GM18511 (cell line): ENCODE measurements around the gene SLC22A3.
"Not testable (repeated sequence)": the region's sequence is repeated elsewhere in the genome, so short reads cannot be mapped to it uniquely, and the experiment has no call there.

ENCODE experiments used
- ATAC-seq: cut with Tn5 transposase; IDR thresholded peaks from one replicate; pipeline ENCODE4 v1.9.1; 2021; ENCODE audit warnings: mild to moderate bottlenecking, moderate library complexity; ENCODE audit not compliant: unreplicated experiment

Gene SLC22A3

DNA sequence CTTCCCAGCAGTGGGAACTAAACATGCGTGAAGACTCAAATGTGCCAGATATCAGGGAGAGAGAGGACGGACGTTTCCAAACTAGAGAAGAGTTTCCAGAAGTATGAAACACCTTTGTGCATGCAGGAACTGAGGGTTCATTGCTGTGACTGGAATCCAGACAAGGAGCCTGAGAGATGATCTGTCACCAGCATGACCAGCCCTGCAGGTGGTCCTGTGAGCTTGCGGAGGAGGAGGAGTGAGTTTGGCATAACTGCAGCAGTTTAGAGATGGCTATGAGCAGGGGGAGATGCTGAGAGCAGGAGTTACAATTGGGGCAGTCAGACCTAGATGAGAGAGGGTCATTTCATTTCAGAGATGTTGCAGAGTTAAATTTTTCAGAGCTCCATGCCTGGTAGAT lies 89.6 kb downstream of the SLC22A3 start:
- ATAC-seq = no peak

DNA sequence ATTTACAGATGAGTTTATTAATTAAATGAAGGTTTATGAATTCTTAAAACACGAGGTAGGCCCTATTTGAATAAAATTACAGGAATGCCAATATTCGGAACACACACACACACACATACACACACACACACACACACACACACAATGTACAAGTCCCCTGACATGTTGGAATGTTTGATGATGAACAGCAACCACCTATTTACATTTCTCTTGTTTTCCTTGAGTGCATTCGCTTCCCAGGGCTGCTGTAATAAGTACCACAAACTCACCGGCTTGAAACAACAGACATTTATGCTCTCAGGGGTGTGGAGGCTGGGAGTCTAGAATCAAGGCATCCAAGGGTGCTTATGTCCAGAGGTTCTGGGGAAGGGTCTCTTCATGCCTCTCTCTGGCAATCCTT lies 90.3 kb downstream of the SLC22A3 start:
- ATAC-seq = no peak

DNA sequence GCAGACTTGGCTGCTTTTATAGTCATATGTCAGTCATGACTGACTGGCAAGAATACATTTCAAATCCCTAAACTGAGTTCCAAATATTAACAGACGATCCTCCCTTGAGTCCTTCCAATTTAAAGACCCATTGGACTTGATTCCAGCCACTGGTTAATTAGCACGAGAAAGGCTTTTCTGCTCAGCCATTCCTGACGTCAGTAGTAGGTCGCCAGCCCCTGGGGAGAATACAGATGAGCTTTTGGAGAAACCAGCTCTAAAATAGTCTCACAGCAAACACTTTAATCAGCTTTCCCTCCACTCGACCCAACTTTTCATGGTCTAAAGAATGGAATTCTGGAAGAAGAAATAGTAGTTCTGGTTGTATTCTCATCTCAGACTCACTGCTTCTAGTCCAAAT lies 91.6 kb downstream of the SLC22A3 start:
- ATAC-seq = no peak

DNA sequence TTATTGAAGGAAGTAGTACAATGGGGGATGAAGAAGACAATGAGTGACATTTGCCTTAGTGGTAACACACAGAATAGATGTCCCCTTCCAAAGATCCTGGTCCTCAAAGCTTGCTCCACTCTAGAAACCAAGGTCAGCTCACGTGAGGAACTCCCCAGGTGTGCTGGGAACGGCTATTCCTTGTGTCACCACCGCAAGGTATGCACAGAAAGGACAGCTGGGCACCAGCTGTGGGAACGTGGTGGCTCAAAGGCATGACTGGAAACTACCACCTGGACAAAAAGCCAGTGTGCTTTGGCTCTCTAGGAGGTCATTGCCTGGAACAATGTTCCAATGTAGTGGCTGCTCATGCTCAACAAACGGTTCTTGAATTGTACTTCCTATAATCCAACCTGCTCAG lies 94.0 kb downstream of the SLC22A3 start:
- no peak for ATAC-seq

DNA sequence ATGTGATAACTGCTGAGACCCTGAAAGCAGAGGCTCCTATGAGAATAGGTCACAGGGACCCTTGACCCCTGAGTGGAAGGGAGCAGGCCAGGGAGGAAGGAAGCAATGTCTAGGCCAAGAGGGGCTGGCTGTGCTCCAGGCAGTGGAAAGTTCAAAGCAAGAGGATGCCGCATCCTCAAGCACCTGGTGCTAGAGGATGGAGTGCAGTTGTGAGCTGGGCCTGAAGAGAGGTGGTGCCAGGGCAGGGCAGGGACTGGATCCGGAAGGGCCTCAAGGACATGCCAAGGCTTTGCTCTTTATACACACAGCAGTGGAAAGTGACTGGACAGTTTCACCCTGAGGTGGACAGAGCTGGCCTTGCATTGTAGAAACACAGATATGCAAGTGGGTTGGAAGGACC lies 97.0 kb downstream of the SLC22A3 start:
- ATAC-seq = no peak

DNA sequence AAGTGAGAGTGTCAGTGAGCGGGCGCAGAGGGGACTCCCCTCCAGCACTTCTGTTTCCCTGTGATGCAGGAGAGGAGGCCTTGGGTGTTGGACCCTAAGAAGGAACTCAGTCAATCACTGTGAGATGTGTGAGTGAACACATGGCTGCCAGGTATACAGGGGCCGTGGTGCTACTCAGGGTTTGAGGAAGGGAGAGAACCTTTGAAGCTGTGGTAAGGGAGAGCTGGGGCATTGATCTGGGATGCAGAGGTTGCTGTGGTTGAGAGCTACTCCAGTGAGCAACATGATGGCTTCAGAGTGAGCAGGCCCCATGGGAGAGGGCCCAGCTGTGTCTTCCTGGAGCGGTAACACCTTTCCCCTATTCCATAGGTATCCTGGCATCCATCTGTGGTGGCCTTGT lies 99.2 kb downstream of the SLC22A3 start:
- ATAC-seq = no peak

DNA sequence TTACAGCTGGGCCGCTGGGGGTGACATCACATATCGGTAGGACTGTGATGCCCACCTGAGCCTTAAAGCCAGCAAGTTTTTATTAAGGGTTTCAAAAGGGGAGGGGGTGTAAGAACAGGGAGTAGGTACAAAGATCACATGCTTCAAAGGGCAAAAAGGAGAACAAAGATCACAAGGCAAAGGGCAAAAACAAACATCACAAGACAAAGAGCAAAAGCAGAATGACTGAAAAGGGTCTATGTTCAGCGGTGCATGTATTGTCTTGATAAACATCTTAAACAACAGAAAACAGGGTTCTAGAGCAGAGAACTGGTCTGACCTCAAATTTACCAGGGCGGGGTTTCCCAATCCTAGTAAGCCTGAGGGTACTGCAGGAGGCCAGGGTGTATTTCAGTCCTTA lies 101.6 kb downstream of the SLC22A3 start:
- ATAC-seq = not testable (repeated sequence)

DNA sequence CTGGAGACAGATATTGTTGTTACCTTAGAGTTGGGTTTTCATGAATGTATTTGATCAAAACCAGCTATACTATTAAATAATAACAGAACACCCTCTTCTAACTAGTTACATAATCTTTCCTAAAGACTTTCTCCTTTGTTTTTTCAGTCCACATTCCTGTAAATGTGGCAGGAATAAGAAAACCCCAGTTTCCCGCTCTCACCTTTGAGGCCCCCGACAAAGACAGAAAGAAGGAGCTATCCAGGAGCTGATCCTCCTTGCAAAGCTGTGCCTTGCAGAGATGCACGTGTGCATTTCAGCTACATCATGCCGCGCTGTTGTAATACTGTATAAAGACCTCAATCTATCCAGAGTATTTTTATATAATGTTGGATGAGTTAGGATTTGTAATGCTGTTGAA lies 102.7 kb downstream of the SLC22A3 start:
- ATAC-seq = no peak

DNA sequence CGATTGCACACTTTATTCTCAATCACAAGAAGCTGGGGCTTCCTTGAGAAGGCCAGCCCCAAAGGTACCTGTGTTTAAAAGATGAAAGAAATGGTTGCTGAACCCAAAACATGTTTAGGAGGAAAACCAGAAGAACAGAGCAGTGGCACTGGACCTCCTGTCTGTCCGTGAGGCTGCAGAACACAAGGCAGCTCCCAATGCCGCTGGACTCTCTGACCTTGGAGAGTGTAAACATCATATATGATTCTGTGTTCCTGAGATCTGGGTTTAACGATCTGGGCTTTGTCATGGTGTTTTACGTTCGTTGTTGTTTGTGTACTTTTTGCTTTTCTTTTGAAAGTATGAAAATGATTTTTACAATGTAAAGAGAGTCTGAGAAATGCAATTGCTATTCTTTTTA lies 106.1 kb downstream of the SLC22A3 start:
- no peak for ATAC-seq

DNA sequence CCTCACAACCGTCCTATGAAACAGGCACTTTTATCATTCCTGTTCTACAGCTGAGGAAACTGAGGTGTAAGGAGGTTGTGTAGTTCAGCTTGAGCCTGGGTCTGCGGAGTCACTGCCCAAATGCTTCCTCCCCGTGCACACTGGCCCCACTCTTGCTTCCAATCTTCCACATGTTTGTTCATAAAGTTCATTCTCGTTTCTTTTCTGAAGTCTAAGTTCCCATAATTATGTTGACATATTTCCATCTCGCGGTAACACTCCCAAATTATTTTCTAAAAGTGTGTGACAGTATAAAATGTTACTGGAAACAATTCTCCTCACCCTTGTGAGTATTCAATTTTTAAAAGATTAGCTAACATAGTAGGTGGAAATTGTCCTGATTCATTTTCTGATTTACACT lies 106.9 kb downstream of the SLC22A3 start:
- ATAC-seq = no peak

DNA sequence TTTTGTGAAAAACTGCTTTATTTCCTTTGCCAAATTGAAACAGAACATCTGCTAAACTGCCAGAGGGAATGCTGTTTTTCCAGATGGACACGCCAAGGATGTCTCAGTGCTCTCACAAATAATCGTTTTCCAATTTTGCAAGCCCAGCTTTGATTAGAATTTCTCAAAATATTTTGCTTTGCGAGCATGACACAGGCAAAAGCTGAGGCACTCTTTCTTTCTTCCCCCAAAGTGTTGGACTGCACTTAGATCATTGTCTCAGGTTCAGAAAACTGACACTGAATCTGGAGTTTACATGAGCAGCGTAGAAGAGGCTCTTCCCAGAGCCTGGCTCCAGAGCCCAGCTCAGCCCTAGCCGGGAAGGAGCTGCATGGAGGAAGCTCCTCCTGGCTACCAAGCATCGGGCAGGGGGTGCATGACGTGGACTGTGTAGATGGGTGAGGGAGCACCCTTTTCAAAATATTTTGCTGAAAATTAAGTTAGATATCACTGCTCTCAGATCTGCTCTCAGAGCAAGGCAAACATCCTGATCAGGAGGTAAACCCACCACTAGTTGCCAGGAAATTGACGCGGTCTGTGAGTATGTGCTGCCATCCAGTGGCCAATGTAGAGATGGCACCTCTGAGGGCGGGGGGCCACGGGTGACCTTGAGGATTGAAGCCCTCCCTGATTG lies 107.5 kb downstream of the SLC22A3 start:
- peak; percentile 90 for ATAC-seq

DNA sequence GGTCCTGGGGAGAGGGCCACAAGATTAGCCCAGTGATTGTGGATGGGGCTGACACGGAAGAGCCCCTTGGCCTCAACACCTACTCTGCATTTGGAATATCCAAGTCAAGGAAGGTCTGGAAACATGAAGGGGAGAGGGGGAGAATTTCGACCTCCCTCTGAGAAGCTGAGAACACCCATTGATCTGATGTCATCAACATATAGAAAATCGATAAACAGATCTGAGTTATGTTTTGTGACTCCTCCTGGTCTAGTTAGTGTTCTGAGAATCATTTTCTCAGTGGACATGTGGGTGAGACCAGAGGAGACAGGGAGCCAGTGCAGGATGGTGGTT lies 108.0 kb downstream of the SLC22A3 start:
- ATAC-seq = no peak

DNA sequence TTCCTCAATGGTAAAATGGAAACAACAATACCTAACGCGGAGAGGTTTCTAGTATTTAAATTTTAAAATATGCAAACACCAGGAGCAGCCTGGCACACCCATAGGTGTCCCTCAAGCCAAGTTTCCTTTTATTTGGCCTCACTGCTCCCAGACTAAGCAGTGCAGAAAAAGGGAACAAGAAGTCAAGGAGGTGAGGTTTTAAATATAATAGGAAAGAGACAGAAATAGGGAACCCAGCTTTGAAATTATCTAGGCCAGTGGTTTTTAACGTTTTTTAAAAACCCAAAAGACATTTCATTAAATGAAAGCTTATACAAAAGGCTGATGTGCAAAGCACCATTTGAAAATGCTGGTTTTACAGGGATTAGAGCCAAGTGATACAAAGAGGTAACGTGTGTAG lies 109.6 kb downstream of the SLC22A3 start:
- no peak for ATAC-seq

DNA sequence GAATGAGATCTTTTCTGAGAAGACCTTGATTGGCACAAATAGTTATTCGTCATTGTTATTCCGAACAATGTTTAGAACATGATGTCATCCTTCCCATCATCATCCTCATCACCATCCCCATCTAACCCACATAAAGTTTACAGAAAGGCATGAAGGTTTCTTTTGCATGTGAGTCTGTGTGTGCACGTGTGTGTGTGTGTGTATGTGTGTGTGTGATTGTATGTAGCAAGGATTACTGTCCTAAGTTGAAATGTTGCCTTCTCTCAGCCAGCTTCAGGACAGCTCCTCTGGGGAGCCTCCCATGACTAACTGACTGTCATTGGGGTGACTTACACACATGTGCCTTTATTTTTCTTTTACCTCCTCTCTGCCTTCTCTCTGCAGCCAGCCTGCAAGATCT lies 113.5 kb downstream of the SLC22A3 start:
- ATAC-seq = no peak

DNA sequence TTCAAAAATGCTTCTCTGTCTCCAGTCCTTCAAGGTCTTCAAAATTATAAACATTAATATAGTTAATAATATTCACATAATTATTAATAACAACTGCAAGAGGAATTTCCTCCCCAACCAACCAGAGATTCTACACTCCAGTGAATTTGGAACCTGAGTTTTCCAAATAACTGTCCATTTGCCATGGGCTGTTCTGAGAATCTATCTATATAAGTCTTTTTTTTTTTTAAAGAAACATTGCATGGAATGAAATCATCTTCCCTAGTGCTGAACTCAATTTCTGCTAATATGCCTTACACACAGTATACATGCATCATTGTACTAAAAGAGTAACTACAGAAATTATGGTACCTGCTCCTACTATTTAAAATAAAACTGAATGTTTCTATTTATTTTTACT lies 113.9 kb downstream of the SLC22A3 start:
- ATAC-seq = peak; percentile 30

DNA sequence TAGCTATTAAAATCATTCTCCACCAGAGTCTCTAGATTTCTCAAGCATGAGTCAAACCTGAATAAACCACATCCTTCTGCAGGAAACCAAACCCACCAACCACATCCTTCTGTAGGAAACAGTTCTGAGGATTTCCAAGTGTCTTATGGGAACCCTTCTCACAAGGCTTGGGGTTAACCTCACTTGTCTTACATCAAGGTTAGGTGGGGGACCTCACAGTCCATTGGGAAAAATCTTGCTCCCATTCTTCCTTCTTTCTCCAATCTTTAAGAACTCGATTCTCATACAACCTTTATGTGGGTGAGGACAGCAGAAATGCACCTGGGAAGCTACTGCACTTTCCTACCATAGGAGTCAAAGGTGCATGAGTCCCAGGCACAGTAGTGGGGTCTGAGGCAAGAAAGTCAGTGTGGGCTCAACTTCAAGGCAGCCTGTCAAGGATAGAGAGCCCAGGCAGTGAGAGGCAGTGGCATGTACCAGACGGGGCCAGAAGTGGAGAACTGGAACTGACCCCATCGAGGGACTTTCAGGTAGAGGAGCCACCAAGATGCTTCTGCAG lies 114.5 kb downstream of the SLC22A3 start:
- peak; percentile 97 for ATAC-seq

DNA sequence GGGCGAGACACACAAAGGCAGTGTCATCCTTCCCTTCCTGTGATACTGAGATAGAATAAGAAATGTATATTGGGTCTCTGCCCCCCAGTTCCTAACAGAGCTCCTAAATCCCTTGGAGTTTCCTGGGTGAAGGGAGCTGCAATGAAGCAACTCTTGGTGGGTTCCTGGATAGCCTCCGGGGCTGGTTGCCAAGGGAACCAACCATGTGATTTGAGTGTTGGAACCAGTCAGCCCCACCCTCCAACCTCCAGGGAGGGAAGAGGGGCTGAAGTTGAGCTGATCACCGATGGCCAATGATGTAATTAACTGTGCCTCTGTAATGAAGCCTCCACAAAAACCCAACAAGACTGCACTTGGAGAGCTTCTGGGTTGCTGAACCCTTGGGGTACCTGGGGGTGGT lies 116.6 kb downstream of the SLC22A3 start:
- no peak for ATAC-seq

DNA sequence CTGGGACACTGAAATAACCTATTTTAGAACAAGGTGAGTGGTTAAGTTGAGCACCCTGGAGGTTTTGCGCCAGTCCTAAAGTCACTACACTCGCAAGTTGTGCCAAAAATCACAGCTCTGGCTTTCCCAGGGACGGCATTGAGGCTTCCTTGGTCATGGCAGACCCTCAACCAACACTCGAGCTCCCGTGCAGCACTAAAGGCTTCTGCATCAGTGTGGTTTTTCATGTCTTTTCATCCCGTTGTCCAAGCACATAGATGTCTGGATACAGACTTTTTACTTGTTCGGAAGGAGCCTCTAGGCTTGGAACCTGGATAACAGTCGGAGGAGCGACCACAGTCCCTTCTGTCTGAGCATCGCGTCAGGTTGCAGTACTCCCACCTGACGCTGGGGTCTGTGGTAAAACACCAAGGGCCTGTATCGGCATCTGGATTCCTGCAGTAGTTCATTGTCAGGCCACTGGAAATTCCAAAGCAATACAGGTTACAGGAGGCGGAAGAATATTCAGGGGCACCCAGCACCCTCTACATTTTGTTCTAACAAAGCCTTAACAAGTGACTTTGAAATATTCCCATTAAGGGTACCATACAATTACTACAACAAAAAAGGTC lies 119.2 kb downstream of the SLC22A3 start:
- not testable (repeated sequence) for ATAC-seq

DNA sequence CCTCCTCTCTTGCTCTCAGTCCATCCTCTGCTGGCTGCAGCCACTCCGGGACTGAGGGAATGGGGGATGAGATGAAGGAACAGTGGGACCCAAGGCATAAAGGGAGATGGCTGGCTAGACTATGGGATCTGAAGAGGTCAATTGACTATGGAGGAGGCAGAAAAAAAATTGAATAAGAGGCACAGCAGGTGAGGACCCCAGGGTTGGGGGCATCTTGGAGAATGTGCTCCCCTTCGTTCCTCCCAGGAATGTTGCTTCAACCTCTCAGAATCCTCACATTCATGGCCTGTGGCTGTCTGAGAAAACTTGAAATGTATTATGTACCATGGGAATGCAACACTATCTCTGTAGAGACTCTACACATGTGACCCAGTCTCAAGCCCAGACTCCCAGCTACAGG lies 121.0 kb downstream of the SLC22A3 start:
- no peak for ATAC-seq

DNA sequence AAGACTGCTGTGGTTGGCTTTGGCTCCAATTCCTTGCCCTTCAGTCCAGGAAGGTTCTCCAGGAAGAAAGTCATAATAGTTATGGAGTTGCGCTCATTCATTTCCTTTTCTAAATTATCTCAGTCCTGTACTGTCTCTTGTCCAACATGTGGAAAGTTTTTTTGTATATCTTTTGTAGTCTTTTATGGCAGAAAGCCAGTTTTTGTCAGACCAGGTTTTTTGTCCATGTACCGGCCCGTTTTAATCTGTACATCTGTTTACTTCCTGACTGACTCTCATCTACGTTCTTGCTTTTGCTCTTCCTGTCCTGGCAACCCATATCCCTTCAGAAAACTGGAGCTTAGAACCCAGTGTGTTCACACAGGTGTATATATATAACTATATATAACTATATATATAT lies 127.9 kb downstream of the SLC22A3 start:
- ATAC-seq = not testable (repeated sequence)

DNA sequence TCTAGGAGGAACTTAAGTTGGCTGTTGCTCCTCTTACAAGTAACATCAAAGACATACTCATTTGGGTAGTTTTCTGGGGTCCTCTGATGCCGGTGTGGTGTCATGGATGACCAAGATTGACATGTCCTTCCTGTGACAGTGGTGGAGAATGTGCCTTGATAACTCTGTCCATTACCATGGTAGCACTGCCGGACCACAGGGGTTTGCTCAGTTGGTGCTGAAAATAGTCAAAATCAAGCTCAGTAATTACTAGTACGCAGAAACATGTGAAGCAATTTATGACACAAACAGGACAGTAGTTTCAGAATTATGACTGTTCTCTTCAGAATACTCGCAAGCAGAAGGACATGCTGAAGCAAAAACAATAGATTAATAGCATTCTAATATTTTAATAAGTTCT lies 128.9 kb downstream of the SLC22A3 start:
- ATAC-seq = not testable (repeated sequence)

DNA sequence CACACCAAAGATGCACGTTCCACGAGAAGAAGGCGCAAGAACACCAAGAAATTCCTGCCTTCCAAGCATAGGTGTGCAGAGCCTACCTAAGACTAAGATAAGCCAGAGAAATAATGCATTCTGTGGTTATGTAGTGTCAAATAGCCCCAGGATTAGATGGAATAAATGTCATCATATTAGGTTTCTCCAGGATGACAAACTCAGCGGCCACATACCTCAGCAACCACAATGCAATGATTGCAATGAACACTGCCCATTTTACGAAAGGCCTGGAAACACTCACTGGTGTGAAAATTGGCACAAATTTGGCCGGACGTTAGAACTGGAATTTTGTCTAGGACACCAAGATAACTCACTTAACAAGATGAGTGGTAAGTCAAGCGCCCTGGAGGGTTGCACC lies 129.7 kb downstream of the SLC22A3 start:
- ATAC-seq = no peak

DNA sequence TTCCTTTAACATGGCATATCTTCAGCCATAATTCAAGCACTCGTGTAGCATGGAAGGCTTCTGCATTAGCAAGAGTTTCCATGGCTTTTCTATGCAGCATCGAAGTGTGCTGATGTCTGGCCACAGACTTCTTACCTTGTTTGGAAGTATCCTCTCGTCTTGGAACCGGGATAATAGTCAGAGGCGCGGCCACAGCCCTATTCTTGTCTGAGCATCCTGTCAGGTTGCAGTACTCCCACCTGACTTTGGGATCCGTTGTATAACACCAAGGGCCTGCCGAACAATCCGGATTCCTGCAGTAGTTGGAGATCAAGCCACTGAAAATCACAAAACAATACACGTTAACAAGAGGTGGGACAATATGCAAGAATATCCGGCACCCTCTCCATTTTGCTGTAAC lies 138.9 kb downstream of the SLC22A3 start:
- no peak for ATAC-seq
